NCI-H446 (cell line): Measurements from ENCODE around the gene CCDC24.

Source experiments
- DNase-seq, 2 experiments: peaks; one replicate each; lab custom pipeline; 2025; lab: John Stamatoyannopoulos, UW

CCDC24 gene

DNA sequence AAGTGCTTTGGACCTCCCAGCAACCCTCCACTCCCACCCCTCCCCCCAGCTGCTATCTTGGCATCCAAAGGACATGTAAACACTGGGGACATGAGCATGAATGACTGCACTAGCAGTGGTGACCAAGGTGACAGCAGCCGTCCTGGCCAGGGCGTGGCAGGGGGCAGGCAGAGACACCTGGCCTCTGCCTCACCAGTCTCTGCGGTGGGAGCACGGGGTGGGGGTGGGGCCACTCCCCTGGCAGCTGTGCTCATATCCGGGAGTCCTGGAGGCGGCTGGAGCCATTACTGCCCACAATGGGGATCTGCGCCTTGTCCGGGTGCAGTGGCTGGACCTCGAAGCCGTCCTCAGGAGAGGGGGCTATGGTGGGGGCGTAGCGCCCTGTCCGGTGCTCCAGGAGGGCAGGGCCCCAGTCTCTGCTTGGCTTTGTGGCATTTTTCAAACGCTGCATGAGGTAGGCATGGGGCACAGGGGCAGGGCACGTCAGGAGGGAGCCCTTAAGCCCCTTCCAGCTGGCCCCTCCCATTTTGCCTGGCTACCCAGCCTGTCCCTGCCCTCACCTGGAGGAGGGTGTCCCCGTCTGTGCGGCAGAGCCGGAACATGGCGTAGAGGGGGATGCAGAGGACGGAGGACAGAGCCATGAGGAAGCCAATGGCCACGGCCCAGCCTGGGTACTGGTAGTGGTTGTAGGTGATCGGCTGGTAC lies 6.0 kb downstream of the CCDC24 start:
- no peak for DNase-seq

DNA sequence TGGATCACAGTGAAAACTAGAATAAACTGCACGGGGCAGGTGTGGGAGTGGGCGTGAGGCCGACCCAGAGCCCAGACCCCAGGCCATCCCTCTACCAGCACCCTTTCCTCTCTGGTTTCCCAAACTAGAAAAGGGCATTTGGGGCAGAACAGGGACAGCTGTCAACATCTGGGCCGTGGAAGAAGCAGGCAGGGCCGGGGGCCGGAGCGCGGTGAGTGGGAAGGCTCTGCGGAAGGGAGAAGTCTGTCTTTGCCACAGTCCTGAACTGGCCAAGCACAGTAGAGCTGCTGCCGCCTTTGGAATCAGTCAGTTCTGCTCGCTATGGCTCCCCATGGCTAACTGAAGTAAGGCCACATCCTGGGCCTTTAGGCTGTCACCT lies 6.6 kb downstream of the CCDC24 start:
- DNase-seq, result no peak

DNA sequence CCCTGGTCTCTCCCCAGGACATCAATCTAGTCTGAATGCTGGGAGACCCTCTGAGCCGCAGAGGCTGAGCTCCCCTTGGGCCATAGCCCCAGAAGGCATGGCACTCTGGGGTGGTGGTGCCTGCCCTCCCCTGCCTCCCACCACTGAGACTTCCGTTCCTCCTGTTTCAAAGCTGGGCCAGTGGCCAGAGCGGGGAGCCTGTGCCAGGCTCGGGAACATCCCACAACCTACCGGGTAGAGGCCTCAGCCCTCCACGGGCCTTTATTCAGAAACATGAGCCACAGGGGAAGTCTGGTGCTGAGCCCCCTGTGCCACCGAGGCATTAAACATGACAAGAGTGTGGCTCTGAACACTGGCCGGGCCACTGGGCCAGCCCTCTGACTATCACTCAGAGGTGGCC lies 8.1 kb downstream of the CCDC24 start:
- DNase-seq, result peak in 1 of 2 experiments; percentile 23

DNA sequence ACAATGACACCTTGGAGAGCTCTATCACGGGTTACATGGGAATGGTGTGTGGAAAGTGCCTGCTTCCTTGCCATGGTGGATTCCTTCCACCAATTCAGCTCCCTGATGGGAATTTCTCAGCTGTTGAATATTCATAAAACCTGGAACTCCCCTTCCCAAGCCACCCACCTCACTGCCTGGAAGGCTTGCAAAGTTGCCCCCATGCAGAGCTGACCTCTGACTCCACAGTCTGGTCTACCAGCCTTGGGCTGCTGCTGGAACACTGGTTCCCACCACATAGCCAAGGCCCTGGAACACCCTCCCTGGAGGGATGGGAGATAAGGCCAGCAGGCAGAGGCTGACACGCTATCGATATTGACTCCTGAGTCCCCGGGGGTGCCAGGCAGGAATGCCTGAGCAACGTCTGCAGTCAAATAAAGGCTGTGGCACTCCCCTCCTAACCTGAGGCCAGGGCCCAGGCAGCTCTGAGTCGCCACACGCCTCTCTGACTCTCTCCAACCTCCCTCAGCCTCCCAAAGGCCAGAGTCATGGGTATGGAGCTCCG lies 8.8 kb downstream of the CCDC24 start:
- DNase-seq, result no peak

- DNase-seq, result no peak
These were observed 10.8 kb downstream of the CCDC24 start for GRCh38 chr1:44002165-44002564.

DNA sequence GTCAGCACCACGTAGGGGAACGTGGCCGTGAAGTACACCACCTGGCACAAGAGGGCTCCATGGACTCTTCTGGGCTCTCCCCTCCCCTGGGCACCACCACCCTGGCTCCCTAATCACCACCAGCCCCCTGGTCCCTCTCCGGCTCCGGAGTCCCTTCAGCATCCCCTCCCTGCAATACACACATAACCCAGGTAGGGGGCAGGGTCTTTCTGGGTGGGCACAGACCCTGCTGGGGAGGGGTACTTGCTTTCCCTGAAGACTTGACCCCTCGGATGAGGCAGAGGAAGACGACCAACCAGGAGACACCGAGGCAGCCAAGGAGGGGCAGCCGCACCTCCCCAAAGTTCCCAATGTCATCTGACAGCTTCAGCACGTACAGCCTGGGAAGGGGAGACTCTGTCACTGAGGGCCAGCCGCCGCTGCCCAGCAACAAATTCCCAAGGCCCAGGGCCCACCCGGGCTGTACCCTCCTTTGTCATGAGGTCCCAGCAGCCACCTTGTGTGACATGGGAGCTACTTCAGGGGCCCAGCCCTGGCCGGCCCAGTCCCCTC lies 11.3 kb downstream of the CCDC24 start:
- DNase-seq, result no peak

DNA sequence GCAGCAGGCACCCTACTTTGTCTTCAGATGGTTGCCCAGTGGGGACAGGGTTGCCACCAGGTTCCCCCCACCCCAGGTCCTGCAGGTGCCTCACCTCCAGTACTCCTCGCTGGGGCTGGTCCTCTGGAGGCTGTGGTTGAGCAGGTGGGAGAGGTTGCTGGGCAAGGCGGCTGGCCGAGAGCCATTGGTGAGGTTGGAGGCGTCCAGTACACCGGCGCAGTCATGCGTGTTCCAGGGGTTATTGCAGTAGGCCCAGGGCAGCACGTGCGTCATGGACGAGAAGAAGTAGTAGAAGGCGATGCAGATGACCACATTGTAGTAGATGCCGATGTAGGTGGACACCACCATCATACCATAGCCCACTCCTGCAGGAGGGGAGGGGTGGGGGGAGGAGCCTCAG lies 16.9 kb downstream of the CCDC24 start:
- no peak for DNase-seq

- DNase-seq, result no peak
These were observed 19.6 kb downstream of the CCDC24 start for GRCh38 chr1:44010935-44011471.

- peak in 1 of 2 experiments; percentile 42 for DNase-seq
These were observed 21.0 kb downstream of the CCDC24 start for GRCh38 chr1:44012404-44012803.

DNA sequence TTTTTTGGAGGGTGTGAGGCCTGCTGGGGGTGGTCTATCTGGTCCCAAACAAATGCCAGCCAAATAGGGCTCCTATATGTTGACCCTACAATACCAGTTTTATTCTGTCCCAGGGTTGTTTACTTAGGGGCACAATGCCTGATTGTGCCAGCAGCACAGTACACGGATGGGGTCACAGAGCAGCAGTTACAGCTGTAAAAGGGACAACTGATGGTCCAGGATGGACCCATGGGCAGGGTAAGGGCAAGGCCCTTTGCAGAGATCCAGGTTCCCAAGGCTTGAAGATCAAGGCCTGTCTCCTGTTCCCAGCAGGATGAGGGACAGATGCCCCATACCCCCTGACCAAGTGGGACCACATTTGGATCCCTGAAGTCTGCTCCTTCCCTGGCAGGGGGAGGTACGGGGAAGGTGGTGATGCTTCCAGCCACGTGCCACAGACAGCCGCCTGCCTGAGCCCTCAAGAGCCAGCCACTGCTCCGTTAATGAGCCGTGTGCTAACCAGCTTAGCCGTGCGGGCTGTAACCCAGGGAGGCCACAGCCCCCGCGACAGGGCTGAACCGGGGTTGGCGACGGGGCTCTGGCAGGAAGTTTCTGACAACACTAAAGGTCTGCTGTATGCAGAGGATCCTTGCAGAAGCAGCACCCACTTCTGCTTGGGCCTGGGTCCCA lies 21.7 kb downstream of the CCDC24 start:
- peak; percentile 31 to 69 for DNase-seq

DNA sequence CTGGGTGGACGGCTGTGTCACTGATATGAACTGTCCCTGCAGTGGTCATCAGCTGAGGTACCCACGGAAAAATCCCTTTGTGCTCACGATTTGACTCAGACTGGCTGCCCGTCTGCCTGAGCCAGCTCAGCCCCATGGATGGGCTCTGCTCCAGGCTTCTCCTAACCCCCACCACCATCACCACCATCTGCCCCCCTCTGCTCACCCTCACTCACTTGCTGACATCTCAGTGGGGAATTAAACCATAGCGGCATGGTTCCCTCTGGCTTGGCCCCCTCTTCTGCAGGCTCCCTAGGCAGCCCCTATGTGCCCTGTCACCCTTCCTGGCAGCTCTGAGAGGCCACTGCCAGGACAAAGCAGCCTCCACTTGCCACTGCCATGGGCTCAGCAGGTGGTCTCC lies 22.6 kb downstream of the CCDC24 start:
- DNase-seq, result peak in 1 of 2 experiments; percentile 69

DNA sequence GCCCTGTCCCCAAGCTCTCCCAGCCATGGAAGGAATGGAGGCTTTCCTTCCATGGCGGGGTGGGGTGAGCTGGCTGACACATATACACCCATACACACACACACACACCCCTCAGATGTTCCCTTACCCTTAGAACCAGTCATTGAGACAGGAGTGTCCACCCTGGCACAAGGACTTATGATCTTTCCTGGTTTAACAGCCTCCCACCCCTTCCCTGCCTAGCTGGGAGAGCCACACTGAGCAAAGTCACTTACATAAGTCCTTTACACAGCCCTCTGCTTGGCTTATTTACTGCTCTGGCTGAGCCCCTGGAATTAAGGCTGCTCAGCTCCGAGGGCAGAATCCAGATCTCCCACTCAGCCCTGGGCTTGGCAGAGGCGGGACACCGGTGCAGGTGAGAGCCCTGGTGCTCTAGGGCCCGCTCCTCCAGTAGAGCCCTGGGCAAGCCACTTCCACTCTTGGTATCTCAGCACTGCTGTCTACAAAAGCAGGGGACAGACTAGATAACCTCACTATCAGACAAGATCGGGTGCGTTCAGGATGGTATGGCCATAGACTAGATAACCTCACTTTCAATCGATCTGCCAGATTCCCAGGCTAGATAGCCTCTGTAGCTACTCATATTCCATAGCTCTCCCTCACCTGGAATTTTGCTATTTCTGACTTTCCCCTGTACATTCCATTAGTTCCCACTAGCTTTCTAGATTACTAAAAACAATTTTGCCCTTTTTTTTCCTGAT lies 23.1 kb downstream of the CCDC24 start:
- no peak for DNase-seq

DNA sequence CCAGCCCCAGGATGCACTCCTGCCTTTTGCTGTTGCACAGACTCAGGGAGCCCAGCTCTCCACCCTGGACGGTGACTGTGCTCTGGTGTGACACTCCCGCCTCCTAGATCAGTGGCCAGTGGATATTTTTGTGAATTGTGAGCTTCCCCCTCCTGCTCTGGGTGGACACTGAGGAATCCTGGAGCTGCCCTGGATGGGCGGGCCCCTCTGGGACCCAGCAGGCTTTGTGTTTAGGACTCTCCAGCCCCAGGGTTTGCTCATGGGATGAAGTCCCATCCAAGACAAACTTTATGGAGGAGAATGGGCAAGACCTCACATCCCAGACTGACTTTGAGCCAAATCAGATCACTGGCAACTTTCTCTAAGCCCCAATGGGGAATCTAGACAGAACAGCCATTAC lies 23.8 kb downstream of the CCDC24 start:
- no peak for DNase-seq

DNA sequence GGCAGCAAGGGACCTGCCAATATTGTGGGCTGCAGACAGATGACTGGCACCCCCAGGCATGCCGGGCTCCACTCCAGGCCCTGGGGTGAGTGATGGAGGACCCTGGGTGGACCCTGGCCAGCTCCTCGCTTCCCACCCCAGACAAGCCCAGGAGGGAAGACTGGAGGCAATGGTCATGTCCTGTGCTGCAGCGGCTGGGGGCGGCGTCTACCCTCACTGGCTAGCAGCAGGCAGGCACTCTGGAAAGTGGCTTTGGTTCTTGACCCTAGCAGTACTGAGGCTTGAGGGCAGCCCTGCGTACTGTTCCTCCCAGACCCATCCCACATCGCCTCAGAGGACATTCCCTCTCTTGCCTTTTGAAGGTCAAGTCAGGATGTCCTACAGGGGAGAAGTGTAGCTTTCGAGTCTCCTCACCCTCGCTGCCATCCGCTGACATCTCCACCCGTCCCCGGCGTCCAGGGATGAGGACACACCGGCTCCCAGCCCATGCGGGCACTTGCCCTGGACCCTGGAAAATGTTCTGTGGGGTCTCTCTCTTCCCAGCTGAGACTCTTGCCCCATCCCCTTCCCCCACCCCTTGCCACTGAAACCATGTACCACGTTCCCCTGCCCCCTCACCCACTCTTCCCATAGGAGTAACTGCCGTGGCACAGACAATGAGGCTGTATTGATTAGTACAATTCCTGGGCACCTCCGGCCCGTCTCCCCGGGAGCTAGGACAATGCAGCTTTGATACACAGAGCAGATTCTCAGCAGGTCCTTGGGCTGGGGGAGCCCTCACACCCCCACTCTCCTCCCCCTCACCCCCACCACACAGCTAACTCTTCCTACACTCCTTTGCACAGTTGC lies 24.9 kb downstream of the CCDC24 start:
- DNase-seq, result peak in 1 of 2 experiments; percentile 35

DNA sequence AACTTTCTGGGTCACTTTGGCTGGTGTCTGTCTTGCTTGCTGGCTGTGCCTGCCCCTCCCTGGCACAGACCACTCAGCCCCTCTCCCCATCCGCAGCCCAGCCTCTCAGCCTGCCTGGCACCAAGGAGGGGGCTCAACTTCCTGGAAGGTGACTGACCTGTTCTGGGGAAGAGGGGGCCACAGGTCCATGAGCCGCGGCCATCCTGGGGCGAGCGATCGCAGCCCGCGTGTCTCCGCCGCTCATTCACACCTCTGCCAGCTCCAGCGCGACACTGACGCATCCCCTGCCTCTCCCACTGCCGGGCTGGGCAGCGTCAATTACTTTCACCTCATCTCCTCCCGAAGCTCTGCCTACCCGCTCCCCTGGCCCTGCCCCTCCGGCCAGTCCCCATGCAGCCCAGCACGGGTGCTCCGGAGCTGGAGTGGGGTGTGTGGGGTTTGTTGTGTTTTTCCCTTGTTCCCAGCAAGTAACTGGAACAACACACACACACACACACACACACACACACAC lies 25.5 kb downstream of the CCDC24 start:
- DNase-seq, result no peak

- peak; percentile 47 to 76 for DNase-seq
These were observed 28.1 kb downstream of the CCDC24 start for GRCh38 chr1:44019466-44019948.

DNA sequence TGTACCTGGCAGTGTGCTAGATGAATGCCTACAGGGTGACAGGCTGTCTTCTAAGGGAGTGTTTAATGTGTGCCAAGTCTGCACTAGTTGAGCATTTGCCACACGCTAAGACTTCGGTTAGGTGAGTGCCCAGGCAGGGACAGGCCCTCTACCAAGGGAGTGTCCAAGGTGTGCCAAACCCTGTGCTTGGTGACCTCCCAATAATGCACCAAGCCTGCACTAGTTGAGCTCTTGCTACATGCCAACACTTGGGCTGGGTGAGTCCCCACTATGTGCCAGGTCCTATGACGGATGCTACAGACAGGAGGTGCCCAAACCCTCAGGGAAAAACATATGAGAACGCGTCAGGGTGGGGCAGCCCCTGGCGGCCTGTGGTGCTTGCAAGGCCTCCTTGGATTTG lies 29.1 kb downstream of the CCDC24 start:
- no peak for DNase-seq

GRCh38 chr1:44021156-44021555 lies 29.8 kb downstream of the CCDC24 start:
- no peak for DNase-seq

- DNase-seq, result no peak
These were observed 30.4 kb downstream of the CCDC24 start for GRCh38 chr1:44021581-44022321.
